SK-N-MC (cell line): Measurements from ENCODE around the gene PRPF40B.

ENCODE experiments used
- EZH2 ChIP-seq: fragments of 200-600 bp; sonication (generic); IDR thresholded peaks from one replicate; pipeline ENCODE4 v1.6.1; 2017; ENCODE audit warnings: antibody characterized with exemption
- POLR2AphosphoS5 ChIP-seq: IDR thresholded peaks from 2 replicates; pipeline ENCODE4 v1.6.1; 2012; ENCODE audit warnings: mild to moderate bottlenecking, low read depth, low read length, borderline replicate concordance

DNA sequence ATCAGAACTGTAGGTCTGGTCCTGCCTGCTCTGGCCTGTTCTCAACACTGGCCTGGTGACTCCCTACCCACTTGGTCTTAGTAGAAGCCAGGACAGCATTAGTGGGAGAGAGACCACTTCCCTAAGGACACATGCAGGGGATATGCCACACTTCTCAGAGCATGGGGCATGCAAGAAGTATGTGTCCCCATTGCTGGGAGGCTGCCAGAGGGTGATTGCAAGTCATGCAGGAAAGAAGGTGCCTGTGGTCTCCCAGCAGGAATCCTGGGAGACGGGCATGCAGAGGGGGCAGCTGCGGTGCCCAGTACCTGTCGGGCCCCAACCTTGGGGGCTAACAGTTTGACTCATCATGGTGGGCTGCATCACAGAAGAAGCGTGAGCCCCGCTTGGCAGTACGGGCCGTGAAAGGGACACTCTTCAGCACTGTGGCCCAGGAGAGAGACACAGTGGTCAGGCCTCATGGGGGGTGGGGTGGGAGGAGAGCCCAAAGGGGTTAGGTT is 23.0 kb downstream of the PRPF40B start:
- TF ChIP-seq POLR2AphosphoS5 (no peak), EZH2 (no peak)
